KMS-11 (cell line): ENCODE measurements around the gene POU2F1.

Experiments used
- H2AFZ ChIP-seq: fragments of 200-600 bp; sonication (generic); 2 replicates; pipeline ENCODE4 v1.6.1; 2016; ENCODE audit warnings: antibody characterized with exemption, mixed run types, low read depth
- H3K27ac ChIP-seq: fragments of 200-600 bp; sonication (generic); 2 replicates; pipeline ENCODE4 v1.6.1; 2016; ENCODE audit warnings: mild to moderate bottlenecking, mixed run types
- H3K27me3 ChIP-seq: fragments of 200-600 bp; sonication (generic); 2 replicates; pipeline ENCODE4 v1.6.1; 2017; ENCODE audit warnings: mild to moderate bottlenecking, low read depth, mixed run types, moderate library complexity; ENCODE audit not compliant: insufficient read depth
- H3K36me3 ChIP-seq: fragments of 200-600 bp; sonication (generic); 2 replicates; pipeline ENCODE4 v1.6.1; 2017; ENCODE audit warnings: mild to moderate bottlenecking, mixed run types; ENCODE audit not compliant: insufficient read depth
- H3K4me1 ChIP-seq: fragments of 200-600 bp; sonication (generic); 2 replicates; pipeline ENCODE4 v1.6.1; 2016; ENCODE audit warnings: mild to moderate bottlenecking, low read depth, mixed run types; ENCODE audit not compliant: poor library complexity, severe bottlenecking
- H3K4me2 ChIP-seq: fragments of 200-600 bp; sonication (generic); 2 replicates; pipeline ENCODE4 v1.7.0; 2016; ENCODE audit warnings: mild to moderate bottlenecking, mixed run types
- H3K4me3 ChIP-seq: fragments of 200-600 bp; sonication (generic); IDR thresholded peaks from 2 replicates; pipeline ENCODE4 v1.6.1; 2017; ENCODE audit warnings: low read depth, low read length, mixed read lengths; ENCODE audit not compliant: insufficient read depth
- H3K79me2 ChIP-seq: fragments of 200-600 bp; sonication (generic); 2 replicates; pipeline ENCODE4 v1.6.1; 2016; ENCODE audit warnings: low read depth, mixed run types; ENCODE audit not compliant: insufficient read depth
- H3K9ac ChIP-seq: fragments of 200-600 bp; sonication (generic); 2 replicates; pipeline ENCODE4 v1.6.1; 2016; ENCODE audit warnings: mild to moderate bottlenecking, mixed run types
- H4K20me1 ChIP-seq: fragments of 200-600 bp; sonication (generic); 2 replicates; pipeline ENCODE4 v1.6.1; 2016; ENCODE audit warnings: mild to moderate bottlenecking, mixed run types; ENCODE audit not compliant: insufficient read depth
- CTCF ChIP-seq: fragments of 200-600 bp; sonication (generic); conservative IDR thresholded peaks from 2 replicates; pipeline ENCODE4 v1.6.1; 2017; ENCODE audit warnings: low read depth, mild to moderate bottlenecking, antibody characterized with exemption, low read length, moderate library complexity, mixed read lengths

Gene POU2F1

DNA sequence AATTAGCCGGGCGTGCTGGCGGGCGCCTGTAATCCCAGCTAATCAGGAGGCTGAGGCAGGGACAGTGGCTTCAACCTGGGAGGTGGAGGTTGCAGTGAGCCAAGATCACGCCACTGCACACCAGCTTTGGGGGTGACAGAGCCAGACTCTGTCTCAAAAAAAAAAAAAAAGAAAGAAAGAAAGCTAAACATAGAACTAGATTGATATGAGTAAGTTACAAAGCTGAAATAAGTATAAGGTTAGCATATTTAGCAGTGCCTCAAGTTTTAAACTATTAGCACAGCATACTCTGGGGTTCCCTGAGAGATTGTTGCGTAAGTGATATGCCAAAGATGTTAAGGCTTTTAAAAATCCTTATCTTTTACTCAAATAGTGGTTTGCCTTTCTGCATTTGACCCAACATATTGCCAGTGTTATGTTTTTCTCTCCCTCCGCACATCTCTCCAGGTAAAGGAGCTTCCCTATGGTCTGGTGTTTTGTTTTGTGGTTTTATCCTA, 171.6 kb downstream of the POU2F1 start:
- Histone ChIP-seq H3K4me1 (no peaks in the 10 kb centered on the region), H3K79me2 (no peaks in the 10 kb centered on the region), H3K4me2 (no peak overlapping the region), H3K27me3 (no peaks in the 10 kb centered on the region), H3K36me3 (no peaks in the 10 kb centered on the region), H3K9ac (no peak overlapping the region), H2AFZ (no peak overlapping the region), H3K27ac (no peak overlapping the region), H4K20me1 (no peaks in the 10 kb centered on the region), H3K4me3 (no peak overlapping the region)
- no peak for TF ChIP-seq CTCF

GRCh38 chr1:167400359-167400953, 179.8 kb downstream of the POU2F1 start:
- Histone ChIP-seq H2AFZ (no peak overlapping the region), H3K4me2 (no peak overlapping the region), H3K4me3 (no peak overlapping the region), H3K27ac (no peak overlapping the region), H3K9ac (no peak overlapping the region), H3K27me3 (no peaks in the 10 kb centered on the region), H3K36me3 (no peaks in the 10 kb centered on the region), H3K79me2 (no peaks in the 10 kb centered on the region), H3K4me1 (peaks cover 16% of the 10 kb centered on the region), H4K20me1 (no peaks in the 10 kb centered on the region)
- no peak for TF ChIP-seq CTCF

DNA sequence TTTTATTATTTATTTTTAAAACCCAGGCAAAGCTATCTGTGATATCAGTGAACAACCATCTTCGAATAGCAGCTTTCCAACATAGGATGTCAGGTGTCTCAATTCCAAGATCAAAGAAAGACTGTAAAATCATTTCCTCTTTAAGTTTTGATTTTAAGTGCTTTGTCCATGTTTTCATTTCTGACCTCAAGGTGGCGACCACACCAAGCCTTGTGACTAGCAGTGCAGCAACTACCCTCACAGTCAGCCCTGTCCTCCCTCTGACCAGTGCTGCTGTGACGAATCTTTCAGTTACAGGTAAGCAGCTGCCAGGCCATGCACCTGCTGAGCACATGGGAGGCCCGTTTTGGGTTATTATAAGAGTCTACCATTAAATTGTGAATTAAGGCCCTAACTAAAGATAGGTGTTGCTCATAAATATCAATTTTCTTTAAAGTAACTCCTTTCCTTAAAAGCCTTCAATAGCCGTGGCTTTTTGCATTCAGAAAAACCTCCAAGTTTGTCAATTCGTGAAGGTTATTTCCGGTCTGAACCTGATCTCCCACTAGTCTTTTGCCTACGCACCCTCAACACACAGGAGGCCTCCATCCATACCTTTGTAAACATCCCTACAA, 180.7 kb downstream of the POU2F1 start:
- Histone ChIP-seq H3K4me2 (no peak overlapping the region), H3K79me2 (no peaks in the 10 kb centered on the region), H3K27me3 (no peaks in the 10 kb centered on the region), H3K9ac (no peak overlapping the region), H4K20me1 (no peaks in the 10 kb centered on the region), H3K4me3 (no peak overlapping the region), H3K27ac (no peak overlapping the region), H3K36me3 (no peaks in the 10 kb centered on the region), H3K4me1 (peaks cover 16% of the 10 kb centered on the region), H2AFZ (no peak overlapping the region)
- peak; percentile 96 for TF ChIP-seq CTCF

DNA sequence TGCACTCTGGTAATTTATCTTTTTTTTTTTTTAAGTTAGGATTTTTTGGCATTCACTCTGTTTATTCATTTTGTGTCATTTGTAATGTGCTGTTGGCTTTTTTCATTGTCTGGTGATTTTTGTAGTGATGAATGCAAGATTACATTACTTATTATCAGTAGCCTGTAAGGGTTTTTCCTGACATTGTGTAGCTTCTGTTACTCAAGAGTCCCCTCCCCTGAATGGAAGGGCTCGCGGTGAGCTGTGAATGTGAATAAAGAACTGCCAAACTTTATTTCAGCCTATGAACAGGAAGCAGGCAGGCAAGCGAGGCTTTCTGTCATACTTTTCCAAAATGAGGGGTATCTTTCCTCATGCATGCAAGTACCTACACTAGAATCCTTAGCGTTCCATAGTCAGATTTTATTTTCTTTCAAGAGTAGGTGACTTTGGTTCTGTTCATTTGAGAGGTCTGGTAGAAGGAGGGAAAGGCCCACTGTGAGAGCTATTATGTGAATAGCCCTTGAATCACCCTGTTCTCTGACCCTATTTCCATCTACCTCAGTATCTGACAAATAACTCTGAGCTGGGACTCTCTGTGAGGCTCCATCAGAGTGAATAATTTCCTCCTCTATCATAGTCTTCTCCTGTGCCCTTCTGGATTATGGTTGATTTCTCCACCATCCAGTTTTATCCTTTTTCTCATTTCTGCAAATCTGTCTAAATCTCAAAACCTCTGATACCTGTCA, 183.6 kb downstream of the POU2F1 start:
- Histone ChIP-seq H2AFZ (no peak overlapping the region), H4K20me1 (no peaks in the 10 kb centered on the region), H3K9ac (no peak overlapping the region), H3K4me1 (peaks cover 16% of the 10 kb centered on the region), H3K79me2 (no peaks in the 10 kb centered on the region), H3K27me3 (no peaks in the 10 kb centered on the region), H3K4me3 (no peak overlapping the region), H3K36me3 (no peaks in the 10 kb centered on the region), H3K4me2 (no peak overlapping the region), H3K27ac (no peak overlapping the region)
- no peak for TF ChIP-seq CTCF
